SIG-M5 treated with dmso at 0.1 percent for 504 hours (cell line): ENCODE data around the gene LRP5.

ENCODE experiments used
- DNase-seq: peaks from one replicate; lab custom pipeline; 2025; ENCODE audit not compliant: unreplicated experiment; lab: John Stamatoyannopoulos, UW

The LRP5 gene

DNA sequence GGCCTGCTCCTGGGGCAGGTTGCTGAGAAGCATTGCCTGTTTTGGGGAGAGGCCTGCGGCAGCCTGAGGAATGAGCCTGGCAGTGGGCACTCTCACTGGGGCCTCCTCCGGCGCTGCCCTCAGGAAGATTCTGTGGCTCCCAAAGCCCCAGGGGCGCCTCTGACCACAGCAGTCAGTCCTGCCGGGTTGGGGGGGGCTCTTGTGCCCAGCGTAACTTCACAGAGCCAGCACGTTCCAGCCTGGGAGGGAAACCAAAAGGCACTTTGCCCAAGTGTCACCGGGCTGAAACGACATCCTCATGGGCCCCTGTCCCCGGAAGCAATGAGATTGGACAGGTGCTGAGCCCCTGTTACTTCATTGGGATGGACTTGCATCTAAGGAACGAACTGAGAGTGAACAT is 4.3 kb upstream of the LRP5 start:
- no peak for DNase-seq

DNA sequence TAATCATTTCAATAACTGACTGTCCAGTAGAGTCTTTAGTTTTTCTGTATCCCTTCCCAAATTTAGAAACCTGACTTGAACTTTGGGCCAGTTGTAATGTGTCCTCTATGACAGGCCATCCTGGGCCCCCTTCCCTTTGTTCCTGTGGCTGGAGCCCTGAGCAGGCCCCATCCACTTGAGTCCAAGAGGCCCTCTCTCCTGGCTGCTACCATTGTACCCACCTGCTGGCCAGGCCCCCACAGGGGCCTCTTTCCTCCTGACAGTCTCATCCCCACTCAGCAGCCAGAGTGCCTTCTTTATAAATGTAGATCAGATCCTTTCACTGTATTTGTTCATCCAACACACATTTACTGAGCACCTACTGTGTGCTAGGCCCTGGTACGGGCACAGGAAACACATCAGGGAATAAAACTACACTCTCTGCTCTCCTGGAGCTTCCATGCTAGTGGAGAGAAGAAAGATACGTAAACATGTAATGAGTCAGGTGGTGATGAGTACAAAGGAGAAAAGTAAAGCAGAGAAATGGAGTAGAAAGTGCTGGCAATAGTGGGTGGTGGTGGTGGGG is 2.7 kb upstream of the LRP5 start:
- DNase-seq = no peak

DNA sequence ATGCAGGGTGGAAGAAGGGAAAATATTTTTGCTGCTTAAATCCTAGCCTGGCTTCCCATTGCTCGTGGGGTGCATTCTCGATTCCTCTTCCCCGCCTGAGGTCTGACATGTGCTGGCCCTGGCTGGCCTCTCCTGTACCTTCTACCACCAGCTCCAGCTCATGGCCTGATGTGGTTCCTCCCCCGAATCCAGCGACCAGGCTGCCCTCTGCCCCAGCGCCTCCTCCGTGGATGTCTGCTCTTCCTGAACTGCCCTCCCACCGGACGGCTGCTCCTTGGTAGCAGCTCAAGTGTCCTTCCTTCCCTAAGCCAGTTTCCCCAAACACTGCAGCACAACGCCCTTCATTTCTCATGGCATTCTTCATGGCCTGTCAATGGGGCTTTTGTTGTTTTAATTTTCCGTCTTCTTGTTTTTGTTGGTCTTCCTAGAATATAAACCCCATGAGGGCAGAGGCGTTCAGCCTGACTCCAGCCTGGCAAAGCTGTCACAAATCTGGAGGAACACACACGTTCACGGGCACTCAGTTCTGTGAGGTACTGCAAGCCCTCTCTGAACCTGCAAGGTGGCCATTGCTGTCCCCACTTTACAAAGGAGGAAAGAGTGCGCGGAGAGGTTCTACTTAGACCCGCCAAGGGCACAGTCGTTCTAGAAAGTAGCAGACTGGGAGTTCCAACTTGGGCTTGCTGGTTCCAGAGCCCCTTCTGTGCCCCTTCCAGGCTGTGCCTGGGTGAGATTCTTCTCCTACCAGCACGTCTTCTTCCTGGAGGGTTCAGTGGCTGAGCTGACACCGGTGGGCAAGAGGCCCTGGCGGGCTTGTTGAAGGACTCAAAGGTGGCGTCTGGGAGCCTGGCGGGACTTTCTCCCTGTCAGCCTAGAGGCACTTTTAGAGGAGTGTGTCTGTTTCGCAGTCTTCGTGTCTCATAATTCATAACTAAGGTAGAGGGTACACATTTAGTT is 953 bp upstream of the LRP5 start:
- DNase-seq = no peak

DNA sequence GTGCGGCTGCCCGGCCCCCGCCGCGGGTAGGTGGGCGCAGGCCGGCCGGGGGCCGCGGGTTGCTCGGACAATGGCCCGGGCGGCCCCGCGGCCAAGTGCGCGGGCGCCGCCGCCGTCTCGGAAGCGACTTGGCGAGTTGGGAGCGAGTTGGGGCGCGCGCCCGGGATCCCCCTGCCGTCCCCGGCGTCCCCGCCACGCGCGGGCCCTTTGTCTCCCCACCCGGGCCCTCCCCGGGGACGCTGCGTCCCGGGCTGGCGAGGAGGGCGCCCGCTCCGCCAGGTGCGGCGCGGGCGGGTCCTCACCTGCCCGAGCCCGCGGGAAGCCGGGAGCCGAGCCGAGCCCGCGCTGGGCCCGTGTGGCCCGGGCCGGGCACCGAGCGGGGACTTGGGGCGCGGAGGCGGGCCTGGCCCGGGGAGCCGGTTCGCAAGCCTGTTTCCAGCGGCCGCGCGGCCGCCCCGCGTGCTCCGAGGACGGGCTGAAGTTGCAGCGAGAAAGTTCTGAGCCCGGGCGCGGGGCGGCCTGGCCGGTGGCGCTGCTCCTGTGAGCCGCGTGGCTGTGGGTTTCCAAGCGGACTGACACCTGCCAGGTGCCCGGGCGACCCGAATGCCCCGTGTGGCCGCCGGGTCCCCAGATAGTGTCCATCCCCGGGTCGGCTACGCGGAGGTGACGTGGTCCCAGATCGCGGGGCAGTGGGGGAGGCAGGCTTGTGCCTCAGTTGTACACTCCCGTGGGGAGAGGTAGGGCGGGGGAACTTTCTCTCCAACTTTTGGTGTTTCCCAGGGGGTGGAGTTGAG is 586 bp downstream of the LRP5 start:
- DNase-seq = no peak

DNA sequence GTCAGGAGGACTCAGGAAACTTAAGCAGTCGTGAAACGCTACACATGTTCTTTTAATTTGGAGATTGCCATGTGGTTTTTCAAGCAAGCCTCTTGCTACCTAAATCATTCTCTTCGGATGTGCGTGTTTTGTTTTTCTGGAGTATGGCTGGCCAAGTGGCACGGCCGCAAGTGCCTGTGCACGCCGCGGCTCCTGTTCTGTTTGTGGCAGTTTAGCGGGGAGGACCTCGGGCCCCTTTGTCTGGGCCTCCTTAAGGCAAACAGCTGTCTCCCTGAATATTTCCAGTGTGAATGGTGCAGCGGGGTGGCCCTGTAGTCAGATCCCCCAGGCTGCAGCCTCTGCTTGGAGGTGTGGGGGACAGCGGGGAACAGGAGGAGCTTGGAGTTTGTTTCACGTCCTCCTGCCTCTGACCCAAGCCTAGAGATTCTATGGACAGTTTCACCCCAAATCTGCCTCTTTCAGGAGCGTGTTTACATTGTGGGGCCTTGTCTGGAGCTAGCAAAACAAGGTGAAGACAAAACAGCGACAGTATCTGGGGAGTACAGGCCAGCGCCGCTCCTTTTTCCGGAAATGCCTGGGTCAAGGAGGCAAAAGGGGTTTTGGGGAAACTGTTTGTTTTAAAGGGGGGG is 1.3 kb downstream of the LRP5 start:
- peak; percentile 18 for DNase-seq

DNA sequence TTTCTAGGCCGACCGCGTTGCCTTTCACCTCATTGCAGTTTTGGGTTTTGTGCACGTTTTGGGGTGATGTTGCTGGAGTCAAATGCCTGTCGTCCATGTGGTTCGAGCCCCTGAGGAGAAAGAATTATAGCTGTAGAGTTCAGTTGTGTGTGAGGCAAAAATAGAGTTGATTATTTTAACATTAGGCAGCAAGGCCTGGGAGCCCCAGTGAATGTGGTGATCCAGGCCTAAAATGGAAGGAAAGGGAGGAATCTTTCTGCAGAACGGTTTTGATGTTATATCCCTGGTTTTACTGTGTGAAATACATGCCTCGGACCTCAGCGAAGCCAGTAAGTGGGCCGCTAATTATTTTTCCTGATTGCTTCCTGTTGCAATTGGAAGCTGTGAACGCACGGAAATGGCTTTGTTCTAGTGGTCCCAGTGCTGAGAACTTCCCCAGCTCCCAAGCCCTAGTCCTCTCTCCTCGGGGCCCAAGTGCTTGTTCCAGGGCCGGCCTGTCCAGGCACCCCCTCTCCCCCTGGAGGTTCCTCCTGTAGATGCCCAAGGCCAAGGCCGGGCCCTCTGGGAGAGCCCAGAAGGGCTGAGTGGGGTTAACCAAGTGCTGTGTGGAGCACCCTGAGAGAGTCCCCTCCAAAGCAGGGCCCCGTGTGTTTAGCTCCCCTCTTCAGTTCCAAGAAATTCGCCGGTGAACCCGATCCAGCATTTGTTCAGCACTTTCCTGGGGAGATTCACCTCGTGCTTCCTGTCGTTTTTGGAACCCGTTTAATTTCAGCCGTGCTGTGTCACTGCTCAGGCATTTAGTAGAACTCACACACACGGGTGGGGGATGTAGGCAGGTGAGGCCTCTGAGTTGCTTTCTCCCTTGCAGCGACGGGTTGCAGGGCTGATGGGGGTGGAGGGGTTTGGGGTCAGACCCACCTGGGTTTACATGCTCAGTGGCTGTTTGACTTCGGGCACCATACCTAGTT is 2.1 kb downstream of the LRP5 start:
- no peak for DNase-seq

DNA sequence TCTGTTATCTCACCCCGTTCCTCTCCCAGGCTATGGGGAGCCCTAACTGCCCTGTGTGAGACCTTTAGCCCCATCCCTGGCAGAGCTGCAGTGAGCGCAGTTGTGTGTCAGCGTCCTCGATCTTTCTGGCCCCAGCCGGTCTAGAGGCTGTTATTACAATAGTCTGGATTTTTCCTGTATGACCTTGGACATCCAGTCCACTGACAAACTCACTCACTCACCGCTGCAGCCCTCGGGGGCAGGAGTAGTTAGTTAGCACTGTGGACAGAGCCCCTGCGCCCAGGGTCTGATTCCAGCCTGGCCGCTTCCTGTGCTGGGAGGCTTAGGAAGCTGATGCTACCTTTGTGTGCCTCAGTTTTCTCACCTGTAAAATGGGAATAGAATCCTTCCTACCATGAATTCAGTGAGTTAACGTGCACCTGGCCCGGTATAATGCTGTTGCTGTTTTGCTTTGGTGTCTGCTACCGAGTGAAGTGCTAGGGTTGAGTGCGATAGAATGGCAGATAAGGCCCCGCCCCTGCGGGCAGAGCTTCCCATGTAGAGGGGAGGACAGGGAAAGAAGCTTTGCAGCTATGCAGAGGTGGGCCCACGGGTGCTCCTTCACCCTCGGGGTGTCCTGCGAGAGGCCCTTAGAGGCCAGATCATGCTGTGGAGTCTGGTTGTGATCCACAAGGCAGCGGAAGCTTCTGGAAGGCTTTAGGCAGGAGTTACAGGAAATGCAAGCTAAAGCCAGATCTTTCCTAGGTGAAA is 3.0 kb downstream of the LRP5 start:
- no peak for DNase-seq

DNA sequence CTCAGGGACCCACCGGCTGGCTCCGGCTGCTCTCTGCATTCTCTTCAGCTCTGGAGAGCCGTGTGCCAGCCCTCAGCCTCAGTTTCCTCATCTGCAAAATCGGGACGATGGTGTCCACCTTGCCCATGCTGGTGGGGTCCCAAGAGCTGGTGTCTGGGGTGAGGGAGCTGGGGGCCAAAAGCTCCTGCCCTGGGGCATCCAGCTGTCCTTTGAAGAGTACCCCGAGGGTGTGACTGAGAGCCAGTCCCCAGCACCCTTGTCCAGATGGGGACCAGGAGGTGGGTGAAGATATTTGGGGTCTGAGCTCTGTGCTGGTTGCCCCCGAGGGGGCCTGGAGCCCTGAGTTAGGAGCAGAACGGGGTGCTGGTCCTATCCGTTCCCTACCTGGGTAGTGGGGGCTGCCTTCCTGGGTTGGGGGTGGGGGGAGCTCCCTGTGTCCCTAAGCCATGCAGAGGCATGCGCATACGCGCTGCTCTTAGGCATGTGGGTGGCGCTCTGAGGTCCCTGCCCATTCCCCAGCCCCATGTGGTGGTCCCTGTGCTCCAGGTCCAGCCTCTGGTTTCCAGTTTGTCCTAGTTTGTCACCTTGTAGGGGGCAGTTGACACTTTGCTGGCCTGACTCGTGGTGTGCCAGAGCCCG is 4.9 kb downstream of the LRP5 start:
- DNase-seq = no peak

DNA sequence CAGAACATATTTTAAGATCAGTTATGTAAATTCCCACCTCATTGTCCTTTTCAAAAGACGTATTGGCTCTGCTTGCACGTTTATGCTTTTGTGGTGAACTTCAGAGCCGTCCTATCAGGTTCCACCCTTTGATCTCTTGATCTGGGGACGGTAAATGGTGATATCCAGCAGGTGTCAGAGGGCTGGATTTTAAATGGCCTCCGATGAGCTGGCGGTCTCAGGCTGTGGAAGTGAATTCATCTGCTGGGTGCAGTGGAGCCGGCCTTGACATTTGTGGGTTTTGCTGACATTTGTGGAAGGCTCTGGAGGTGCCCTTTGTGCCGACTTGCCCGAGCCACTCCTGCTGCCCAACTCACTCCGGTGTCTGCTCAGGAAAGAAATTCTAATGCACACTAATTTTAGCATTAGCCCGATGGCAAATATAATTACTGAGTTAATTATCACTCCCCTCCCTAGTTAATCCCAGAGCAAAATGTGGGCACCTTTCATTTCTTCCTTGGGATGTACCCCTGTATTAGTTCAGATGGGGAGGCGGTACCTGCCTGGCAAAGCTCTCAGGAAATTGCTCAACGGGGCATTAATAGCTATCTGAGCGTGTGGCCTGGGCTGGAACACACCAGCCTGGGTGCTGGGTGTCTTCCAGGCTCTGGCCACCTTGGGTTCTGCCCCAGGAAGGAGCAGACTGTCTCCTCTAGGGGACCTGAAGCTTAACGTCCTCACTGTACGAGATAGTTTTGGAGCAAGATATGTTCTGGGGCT is 9.1 kb downstream of the LRP5 start:
- DNase-seq = no peak

DNA sequence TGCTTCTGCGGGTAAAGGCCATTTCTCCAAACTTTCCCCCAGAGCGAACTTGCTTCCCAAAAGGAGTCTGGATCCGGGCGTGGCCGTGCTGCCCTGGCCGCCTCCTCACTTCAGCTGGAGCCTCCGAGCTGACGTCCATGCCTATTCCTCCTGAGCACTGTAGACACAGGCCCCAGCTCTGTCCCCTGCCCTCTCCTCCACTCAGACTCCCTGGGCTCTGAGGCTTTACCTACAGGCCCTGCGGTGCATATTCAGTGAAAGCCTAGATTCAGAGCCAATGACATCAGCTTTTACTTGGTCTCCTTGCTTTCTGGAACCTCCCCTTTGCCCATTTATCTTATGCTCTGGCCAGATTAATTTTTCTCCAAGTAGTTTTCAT is 9.7 kb downstream of the LRP5 start:
- DNase-seq = no peak

DNA sequence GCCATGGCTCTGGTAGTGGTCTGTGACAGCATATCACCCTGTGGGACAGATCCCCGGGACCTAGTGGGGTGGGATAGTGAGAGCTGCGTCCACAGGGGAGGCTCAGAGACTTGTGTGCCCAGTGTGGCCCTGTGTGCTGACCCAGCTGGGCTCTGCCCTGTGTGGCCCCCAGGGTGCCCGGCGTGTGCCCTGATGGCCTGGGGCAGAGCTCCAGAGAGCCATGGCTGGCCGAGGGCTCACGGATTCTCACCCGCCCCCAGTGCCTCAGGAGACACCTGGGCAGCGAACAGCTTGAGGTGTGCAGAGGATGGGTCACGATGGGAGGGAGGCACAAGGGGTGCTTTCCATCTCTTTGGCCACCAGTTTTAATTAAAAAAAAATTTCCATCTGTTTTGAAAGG is 11.8 kb downstream of the LRP5 start:
- DNase-seq = no peak

DNA sequence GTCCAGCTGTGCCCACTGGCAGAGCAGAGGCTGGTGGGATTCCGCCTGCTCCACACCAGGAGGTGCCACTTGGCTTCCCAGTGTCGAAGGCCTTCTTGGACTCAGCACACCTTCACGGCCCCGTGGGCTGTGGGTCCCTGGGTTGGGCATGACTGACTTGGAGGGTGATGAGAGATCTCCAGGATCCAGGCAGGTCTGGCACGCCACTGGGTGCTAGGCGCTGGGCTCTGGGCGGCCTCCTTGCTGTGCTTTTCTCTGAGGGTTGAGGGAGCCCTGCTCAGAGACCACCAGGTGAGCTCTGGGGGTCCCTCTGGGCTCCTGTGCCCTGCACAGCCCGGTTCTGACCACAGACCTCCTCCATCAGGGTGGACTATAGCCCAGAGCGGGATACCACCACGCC is 12.3 kb downstream of the LRP5 start:
- DNase-seq = no peak

DNA sequence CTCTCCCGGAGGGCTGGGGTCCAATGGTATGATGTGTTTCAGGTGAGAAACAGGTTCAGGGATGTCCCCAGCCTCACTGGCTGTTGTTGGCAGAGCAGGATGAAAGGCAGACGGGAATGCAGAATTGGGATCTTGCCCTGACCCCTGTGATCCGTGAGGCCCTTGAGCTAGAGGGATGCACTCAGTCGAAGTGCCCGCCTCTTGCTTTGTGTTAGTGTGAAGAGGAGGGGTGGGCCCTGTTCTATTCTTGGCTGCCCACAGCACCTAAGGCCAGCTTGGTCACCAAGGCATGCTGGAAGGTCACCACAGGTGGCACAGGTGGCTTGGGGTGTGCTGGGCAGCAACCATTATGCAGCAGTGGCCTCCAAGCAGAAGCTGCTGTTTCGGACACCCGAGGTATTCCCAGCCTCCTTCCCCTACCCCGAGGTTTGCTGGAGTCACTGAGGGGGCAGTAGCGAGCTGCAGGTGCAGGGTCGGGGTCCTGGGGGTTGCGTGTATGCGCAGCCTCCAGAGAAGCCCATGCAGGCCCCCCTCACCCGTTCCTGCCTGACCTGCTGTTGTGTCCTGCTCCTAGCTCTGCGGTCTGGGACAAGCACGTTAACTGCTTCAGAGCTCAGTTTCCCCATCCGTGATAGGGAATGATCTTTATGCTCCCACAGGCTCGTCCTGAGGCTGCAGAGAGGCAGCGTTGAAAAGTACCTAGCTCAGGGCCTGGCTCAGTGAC is 13.0 kb downstream of the LRP5 start:
- no peak for DNase-seq

DNA sequence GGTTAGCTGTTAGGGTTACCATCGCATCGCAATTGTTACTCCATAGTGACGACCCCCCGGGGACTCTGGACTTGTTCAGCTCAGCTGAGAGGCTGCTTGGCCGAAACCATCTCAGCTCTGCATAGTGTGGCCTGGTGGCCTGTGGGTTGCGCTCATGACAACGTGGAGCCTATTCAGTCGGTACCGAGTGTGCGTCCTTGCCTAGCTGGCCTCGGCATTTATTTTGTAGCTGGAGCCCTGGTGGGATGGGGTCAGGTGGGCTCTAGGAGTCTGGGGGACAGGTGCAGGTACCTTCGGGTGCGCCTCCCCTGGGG is 13.5 kb downstream of the LRP5 start:
- no peak for DNase-seq

DNA sequence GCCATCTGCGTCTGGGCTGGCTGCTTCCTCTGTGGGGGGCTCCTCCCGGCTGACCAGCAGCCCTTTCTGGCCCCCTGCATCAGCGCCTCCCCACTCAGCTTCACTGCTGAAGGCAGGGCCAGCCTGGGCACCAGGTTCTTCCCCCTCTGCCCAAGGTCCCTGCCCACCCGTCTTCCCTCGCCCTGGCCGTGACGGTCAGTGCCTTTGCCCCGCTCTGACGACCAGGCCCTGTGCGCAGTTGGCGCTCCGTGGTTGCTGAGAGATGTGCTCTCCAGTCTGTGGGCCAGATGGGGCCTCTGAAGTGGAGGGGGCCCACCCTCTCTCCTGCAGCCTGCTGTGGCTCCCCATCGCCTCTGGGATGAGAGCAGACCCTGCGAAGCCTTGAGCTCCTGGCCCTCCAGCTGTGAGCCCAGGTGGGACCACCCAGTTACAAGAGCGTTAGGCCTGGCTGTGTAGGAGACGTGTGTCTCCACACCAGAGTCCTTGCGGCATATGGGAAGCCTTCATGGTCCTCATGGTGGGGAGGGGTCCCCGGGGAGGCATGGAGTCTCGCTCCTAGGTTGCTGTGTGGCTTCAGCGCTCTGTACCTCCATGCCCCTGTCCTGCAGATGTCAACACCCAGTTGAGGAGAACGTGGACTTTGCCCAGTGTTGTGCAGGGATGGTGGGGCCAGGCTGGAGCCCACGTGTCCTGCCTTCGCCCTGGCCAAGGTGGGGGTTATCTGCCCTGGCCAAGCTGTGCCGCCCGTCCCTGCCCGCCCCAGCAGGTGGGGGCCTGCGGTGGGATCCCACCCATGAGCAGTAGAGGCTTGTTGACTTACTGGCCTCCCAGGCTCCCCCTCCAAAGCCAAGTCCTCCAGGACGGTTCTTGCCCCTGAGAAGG is 14.2 kb downstream of the LRP5 start:
- no peak for DNase-seq

DNA sequence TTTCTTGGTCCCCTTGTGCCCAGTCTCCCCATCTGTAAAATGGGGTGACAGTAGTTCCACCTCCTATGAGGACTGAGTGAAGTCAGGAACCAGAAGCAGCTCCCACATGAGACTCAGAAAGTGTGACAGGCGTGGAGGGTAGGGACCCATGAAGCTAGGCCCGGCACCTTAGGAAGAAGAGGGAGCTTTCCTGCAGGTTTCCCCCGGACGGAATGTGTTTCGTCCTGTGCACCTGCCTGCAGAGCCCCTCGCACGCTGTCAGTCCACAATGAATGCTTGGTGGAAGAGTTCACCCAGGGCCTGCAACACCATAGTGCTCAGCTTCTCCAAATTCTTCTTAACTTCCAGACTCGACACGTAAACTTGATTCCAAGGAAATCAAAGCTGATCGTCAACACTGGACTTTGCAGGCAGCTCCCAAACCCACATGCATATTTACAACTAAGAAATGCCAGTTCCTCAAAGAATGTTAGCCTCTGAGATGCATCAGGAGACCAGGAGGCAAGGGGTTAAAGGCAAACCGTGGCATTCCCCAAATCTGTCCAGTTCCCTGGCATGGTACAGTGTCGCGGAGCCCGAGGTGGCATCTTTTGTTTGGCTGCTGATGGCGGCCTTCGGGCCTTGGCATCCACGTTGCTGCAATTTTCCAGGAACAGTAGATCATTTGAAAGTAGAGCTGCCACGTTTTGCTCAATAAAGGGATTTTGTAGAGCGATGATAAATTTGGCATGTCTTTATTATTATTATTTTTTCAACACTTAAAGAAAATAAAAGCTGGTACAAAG is 15.4 kb downstream of the LRP5 start:
- DNase-seq = no peak
